ENCODE results near the gene ANKDD1B.

GRCh38 chr5:75670577-75670976 lies 59.3 kb downstream of the ANKDD1B start:
- TF ChIP-seq RAD51 (IDR thresholded peaks at IDR 0.05; ENCODE audit: borderline replicate concordance, low read depth) (no peak), ZNF274 (IDR thresholded peaks at IDR 0.05; ENCODE audit: borderline replicate concordance, low read depth, low read length) (no peak), ZNF24 (IDR thresholded peaks at IDR 0.05) (no peak), FOS (IDR thresholded peaks at IDR 0.05; ENCODE audit: extremely low read depth, insufficient read length) (no peak), ZNF75A (CRISPR knock-in tag; IDR thresholded peaks at IDR 0.05) (no peak), THAP12 (CRISPR knock-in tag; IDR thresholded peaks at IDR 0.05) (no peak), CTCF (IDR thresholded peaks at IDR 0.05 in 2 of 3, conservative IDR thresholded peaks at IDR 0.05 in 1 of 3; ENCODE audit: insufficient read depth in 2 of 3, low read depth in 1 of 3, low read length in 3 of 3) (no peak), ELK3 (CRISPR knock-in tag; IDR thresholded peaks at IDR 0.05) (no peak), CXXC5 (CRISPR knock-in tag; IDR thresholded peaks at IDR 0.05) (no peak), FOXA3 (CRISPR knock-in tag; conservative IDR thresholded peaks at IDR 0.05 in 1 of 2, IDR thresholded peaks at IDR 0.05 in 1 of 2) (no peak)
- TF ChIP-seq, protein P1, sequence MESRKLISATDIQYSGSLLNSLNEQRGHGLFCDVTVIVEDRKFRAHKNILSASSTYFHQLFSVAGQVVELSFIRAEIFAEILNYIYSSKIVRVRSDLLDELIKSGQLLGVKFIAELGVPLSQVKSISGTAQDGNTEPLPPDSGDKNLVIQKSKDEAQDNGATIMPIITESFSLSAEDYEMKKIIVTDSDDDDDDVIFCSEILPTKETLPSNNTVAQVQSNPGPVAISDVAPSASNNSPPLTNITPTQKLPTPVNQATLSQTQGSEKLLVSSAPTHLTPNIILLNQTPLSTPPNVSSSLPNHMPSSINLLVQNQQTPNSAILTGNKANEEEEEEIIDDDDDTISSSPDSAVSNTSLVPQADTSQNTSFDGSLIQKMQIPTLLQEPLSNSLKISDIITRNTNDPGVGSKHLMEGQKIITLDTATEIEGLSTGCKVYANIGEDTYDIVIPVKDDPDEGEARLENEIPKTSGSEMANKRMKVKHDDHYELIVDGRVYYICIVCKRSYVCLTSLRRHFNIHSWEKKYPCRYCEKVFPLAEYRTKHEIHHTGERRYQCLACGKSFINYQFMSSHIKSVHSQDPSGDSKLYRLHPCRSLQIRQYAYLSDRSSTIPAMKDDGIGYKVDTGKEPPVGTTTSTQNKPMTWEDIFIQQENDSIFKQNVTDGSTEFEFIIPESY (CRISPR knock-in tag; IDR thresholded peaks at IDR 0.05), result no peak
- TF ChIP-seq, protein P2, sequence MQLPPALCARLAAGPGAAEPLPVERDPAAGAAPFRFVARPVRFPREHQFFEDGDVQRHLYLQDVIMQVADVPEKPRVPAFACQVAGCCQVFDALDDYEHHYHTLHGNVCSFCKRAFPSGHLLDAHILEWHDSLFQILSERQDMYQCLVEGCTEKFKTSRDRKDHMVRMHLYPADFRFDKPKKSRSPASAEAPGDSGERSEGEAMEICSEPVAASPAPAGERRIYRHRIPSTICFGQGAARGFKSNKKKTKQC (CRISPR knock-in tag; IDR thresholded peaks at IDR 0.05), result no peak
- TF ChIP-seq, protein P3, sequence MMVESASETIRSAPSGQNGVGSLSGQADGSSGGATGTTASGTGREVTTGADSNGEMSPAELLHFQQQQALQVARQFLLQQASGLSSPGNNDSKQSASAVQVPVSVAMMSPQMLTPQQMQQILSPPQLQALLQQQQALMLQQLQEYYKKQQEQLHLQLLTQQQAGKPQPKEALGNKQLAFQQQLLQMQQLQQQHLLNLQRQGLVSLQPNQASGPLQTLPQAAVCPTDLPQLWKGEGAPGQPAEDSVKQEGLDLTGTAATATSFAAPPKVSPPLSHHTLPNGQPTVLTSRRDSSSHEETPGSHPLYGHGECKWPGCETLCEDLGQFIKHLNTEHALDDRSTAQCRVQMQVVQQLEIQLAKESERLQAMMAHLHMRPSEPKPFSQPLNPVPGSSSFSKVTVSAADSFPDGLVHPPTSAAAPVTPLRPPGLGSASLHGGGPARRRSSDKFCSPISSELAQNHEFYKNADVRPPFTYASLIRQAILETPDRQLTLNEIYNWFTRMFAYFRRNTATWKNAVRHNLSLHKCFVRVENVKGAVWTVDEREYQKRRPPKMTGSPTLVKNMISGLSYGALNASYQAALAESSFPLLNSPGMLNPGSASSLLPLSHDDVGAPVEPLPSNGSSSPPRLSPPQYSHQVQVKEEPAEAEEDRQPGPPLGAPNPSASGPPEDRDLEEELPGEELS (CRISPR knock-in tag; IDR thresholded peaks at IDR 0.05; ENCODE audit: borderline replicate concordance), result no peak
- TF ChIP-seq, protein P4, sequence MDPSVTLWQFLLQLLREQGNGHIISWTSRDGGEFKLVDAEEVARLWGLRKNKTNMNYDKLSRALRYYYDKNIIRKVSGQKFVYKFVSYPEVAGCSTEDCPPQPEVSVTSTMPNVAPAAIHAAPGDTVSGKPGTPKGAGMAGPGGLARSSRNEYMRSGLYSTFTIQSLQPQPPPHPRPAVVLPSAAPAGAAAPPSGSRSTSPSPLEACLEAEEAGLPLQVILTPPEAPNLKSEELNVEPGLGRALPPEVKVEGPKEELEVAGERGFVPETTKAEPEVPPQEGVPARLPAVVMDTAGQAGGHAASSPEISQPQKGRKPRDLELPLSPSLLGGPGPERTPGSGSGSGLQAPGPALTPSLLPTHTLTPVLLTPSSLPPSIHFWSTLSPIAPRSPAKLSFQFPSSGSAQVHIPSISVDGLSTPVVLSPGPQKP (CRISPR knock-in tag; IDR thresholded peaks at IDR 0.05), result no peak

All from K562 (cell line).